ENCODE measurements around the gene DDAH2.
A peak's percentile ranks its signal among the peaks of the same experiment; 100 is the strongest.

DDAH2 gene, protein sequence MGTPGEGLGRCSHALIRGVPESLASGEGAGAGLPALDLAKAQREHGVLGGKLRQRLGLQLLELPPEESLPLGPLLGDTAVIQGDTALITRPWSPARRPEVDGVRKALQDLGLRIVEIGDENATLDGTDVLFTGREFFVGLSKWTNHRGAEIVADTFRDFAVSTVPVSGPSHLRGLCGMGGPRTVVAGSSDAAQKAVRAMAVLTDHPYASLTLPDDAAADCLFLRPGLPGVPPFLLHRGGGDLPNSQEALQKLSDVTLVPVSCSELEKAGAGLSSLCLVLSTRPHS

DNA sequence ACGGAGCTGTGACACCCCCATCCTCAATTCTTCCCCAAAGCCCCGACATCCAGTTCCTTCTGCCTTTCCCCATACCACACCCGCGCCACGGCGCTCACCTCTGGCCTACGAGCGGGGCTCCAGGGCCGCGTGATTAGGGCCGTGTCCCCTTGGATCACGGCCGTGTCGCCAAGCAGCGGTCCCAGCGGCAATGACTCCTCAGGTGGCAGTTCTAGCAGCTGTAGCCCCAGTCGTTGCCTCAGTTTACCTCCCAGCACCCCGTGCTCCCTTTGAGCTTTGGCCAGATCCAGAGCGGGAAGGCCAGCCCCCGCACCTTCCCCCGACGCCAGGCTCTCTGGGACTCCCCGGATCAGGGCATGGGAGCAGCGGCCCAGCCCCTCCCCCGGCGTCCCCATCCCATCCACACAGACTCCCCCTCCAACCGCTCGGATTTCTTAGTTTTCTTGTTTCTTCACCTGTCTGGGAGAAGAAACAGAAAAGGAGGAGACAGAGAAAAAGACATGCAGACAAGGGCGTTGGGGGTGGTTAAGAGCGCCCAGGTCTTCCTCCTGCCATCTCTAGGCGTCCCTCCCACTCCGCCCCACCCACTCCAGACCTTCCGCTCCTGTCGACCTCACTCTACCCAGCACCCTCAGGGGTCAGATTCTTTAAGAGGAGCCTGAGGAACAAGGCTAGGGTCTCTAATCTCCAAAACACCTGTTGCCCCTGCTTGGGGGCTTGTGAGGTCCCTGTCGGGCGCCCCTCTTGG lies at the start of gene DDAH2:
DDAH2 (minus strand) TSS at position 533 of the 748 bp plus-strand sequence; CDS start at position 395, 138 bp downstream.
- DNase-seq, result no peak

- DNase-seq, result no peak
Measured at GRCh38 chr6:31778193-31778592, 49.1 kb upstream of the DDAH2 start.

GRCh38 chr6:31777667-31778050 lies 48.6 kb upstream of the DDAH2 start:
- DNase-seq, result no peak

GRCh38 chr6:31776989-31777666 lies 48.0 kb upstream of the DDAH2 start, which contains the start of gene VWA7:
VWA7 (minus strand) TSS chr6:31777328; CDS start chr6:31776779, 549 bp downstream.
- DNase-seq, result peak; percentile 6

DNA sequence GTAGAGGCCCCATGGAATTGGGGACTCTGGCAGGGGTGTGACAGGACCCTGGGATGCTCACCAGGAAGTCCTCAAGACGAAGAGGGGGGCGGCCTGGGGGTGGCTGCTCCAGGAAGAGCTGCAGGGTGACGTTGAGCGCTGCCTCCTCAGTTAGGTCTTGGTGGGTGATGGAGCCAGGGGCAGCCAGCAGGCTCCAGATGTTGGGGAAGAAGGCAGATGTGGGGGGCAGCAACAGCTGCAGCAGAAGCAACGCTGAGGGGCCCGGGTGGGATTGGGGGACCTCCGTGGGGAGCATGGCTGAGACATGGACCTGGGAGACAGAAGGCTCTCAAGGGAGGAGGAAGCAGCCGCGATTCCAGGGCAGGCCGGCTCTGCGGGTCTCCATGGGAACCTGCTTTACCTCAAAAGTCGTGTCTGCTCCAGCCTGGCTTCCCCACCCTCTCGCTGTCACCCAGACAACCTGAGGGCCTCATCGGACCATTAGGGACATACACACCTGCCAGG lies 47.4 kb upstream of the DDAH2 start:
- DNase-seq, result no peak

DNA sequence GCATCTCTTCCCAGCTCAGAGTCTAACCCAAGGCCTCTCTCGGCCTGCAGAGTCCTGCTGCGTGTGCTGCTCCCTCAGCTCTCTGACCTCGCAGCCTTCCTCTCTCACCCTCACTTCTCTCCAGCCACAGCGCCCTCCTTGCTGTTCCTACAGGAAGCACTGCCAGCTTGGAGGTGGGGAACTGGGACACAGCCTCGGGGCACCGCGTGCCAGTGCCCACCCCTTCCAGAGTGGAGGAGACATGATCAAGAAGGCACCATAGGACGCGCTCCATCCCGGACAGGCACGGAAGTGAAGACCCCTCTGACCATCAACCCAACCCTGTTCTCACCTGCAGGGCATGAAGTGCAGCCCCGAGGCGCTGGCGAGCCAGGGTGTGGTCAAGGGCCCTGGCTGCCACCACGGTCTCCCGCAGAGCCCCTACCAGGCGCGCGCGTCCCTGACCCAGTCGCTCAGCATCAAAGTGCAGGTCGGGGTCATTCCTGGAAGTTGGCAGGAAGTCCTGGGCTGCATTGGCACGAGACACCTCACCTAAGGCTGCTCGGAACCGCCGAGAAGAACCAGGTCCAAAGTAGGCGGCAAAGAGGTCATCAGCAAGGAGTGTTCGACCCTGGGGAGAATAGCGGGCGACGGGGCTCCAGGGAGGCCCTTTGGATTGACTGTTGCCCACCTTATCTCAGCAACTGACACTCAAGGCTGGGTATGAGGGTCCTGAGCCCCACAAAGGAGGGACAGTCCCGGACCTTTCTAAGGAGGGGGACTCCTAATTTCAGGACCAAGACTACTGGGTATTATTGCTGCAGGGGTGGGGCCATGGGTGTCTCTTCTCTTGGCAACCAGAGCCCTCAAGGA lies 46.8 kb upstream of the DDAH2 start:
- no peak for DNase-seq

DNA sequence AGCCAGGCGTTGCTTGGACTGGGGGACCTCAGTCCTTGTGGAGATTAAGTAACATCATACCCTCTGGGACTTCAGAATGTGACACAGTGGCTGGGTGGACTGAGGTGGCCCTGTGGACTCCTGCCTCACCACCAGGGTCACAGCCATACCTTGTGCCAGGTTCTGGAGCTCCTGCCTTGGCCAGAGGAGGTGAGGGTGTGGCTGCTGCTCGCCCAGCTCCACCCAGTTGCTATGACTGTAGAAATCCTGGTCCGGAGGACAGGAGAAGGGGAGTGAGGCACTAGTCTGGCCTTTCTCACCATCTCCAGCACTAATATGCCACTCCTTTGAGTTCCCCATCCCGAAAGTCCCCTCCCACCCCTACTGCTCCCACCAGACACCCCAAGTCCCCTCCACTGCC lies 46.1 kb upstream of the DDAH2 start:
- DNase-seq, result no peak

GRCh38 chr6:31771992-31772358 lies 42.9 kb upstream of the DDAH2 start:
- DNase-seq, result no peak

GRCh38 chr6:31770860-31771259 lies 41.8 kb upstream of the DDAH2 start:
- no peak for DNase-seq

GRCh38 chr6:31769684-31770371 lies 40.7 kb upstream of the DDAH2 start:
- DNase-seq, result no peak

- no peak for DNase-seq
Measured at GRCh38 chr6:31768363-31769257, 39.5 kb upstream of the DDAH2 start.

DNA sequence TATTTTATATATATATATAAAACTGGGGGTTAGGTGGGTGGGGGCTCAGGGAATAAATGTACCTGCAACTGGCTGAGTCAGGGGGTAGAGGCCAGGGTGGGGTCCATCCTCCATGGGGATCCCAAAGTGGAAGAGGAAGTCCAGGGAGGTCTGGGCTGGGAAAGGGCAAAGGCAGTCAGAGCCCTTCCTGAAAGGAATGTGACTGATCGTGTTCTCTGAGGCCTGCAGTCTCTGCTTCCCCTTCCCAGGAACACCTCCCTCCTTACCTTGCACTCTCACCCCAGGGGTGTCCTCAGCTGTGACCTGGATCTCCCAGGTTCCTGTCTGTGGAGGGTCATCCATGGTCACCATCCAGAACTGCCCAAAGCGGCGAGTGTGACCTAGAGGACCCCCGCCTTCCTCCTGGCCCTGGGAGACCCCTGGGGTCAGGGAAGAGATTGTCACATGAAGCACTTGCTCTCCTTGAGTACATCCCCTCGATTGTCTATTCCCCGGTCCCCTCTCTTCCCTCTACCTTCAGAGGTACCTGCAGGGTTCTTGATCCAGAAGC lies 38.1 kb upstream of the DDAH2 start:
- no peak for DNase-seq

DNA sequence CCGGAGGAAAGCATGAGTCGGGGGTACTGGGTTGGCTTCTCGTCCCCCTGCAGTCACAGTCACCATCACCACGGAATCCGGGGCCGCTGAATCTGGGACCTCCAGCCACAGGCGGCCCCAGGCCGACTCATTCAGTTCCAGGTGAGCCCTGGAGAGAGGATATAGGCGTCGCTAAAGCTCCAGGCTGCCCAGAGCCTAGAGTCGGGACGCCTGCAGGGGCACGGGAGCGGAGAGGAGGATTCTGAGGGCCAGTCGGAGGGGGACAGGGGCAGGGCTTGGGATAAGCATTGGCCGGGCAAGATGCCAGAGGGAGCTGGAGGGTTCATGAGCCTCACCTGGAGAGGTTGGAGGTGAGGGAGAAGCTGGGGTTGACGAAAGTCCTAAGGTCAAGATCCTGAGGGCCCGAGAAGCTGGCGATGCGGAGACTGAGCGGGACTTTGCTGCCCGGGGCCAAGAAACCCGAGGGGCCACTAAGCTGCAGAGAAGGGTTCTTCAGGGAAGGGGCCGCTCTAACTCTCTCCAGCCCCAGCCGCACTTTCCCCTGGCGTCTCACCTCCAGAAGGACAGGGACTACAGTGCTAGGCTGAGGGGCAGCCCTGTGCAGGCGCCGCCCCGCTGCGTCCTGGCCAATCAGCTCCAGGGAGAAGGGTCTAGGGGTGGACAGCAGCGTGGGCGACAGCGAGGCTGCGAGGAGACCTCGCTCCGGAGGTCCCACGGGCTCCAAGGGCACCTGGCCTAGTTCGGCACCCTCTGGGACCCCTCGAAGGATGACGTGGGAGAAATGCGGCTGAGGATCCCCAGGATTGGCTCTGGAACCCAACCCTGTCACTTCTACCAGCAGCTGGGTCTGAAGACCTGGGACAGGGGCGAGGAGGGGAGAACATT lies 37.1 kb upstream of the DDAH2 start:
- peak; percentile 5 for DNase-seq

DNA sequence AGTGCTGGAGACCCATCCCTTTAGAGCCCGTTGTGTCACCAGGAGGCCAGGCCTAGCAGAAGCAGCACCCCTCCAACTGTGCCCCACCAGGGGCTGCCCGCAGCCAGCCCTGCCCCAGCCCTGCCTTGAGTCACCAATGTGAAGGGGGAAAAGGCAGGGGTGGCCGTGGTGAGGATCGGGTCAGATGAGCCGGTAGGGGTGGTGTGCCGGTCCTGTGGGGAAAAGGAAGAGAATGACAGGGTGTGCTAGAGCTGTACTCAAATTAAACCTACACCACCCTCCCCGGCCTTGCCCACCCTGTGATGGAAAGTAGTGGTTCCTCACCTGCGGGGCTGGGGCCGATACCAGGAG lies 36.4 kb upstream of the DDAH2 start:
- no peak for DNase-seq

GRCh38 chr6:31764198-31764597 lies 35.1 kb upstream of the DDAH2 start:
- no peak for DNase-seq

DNA sequence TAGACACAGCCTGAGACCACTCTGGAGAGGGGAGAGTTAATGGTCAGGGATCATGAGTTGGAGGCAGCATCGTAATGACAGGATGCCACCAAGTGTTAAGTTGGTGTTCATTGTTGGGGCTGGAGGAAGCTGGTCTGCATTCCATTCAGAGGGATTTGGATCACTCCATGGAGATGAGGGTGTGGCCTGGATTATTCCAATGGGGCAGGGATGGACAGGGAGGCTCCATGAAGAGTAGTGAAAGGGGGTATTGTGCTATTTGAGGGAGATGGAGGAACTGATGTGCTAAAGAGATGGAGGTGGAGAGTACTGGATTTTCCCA lies 34.5 kb upstream of the DDAH2 start:
- DNase-seq, result peak; percentile 11

- DNase-seq, result no peak
Measured at GRCh38 chr6:31762878-31763618, 33.9 kb upstream of the DDAH2 start.

DNA sequence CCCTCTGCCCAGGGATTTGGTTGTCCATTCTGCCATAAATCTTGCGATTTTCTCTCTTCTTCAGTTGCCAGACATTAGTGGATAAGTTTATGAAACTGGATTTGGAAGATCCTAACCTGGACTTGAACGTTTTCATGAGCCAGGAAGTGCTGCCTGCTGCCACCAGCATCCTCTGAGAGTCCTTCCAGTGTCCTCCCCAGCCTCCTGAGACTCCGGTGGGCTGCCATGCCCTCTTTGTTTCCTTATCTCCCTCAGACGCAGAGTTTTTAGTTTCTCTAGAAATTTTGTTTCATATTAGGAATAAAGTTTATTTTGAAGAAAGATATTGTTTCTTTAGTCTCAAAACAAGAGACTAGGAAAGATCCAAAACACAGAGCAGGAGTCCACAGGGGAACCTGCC lies 33.3 kb upstream of the DDAH2 start, which contains the start of gene SAPCD1:
SAPCD1 (plus strand) TSS at position 301 of the 400 bp plus-strand sequence. CDS start 399 bp downstream, outside the sequence.
- no peak for DNase-seq

DNA sequence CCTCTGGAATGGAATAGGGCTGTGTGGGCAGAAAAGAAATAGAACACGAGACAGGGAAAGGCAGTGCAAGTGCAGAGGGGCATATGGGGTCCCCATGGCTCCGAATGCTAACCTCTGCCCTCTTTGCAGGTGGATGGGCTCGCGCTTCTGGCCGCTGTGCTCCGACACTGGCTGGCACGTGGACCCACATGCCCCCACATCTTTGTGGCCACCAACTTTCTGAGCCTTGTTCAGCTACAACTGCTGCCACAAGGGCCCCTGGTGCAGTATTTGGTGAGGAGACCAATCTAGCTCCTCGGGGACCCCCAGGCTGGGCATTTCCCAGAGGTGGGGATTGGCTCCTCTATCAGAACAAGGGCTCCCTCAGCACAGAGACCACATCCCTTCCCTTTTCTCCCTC lies 32.2 kb upstream of the DDAH2 start:
- DNase-seq, result no peak

Measured in NCI-H526 treated with DMSO at 0.1 percent for 48 hours (cell line).